ENCODE data around the gene PIR. TPM values are rescaled to one million over a fixed set of nuclear protein-coding genes. Genes with fewer than 3 reads are reported as not detected.

Gene PIR
- total RNA-seq, 2 experiments from 2014 or later: 1.9 to 3.5 TPM

GRCh38 chrX:15366506-15367352, 126.4 kb downstream of the PIR start:
- no peaks in the 10 kb centered on the region for H3K36me3 ChIP-seq (ENCODE audit: insufficient read depth, low read length)
- H3K4me2 ChIP-seq (ENCODE audit: low read length): no peak overlapping the region
- POLR2A ChIA-PET: interaction anchor here (0.6 to 1.3 kb wide), 7 partner anchors 9 to 193 kb away, joined by 3 to 8 read pairs (median 3); no protein-coding TSS in a partner anchor
- H3K4me3 ChIP-seq (ENCODE audit: low read depth, low read length, poor library complexity, severe bottlenecking): no peak overlapping the region
- TF ChIP-seq CTCF (conservative IDR thresholded peaks at IDR 0.05; ENCODE audit: low read length) (no peak), EZH2phosphoT487 (IDR thresholded peaks at IDR 0.05; ENCODE audit: borderline replicate concordance, low read depth, low read length) (no peak)
- no peak overlapping the region for H3K27ac ChIP-seq (ENCODE audit: low read depth, low read length, poor library complexity, severe bottlenecking)
- DNase-seq (ENCODE audit: low spot score): no peak
- intact Hi-C loops (cut with micrococcal nuclease; ENCODE audit: unreplicated experiment): no loop called here
- H4K20me1 ChIP-seq (ENCODE audit: insufficient read depth, low read length): no peaks in the 10 kb centered on the region
- BruUV-seq (replicated peaks): no TSS peak
- no peak overlapping the region for H2AFZ ChIP-seq (ENCODE audit: low read length)
- H3K9me3 ChIP-seq (ENCODE audit: low read length): no peaks in the 10 kb centered on the region
- no peaks in the 10 kb centered on the region for H3K79me2 ChIP-seq (ENCODE audit: insufficient read depth, low read depth, low read length)
- no peaks in the 10 kb centered on the region for H3K4me1 ChIP-seq (ENCODE audit: insufficient read depth, low read length, poor library complexity, severe bottlenecking)
- CTCF ChIA-PET (ENCODE audit: unreplicated experiment): no interaction called here
- no peaks in the 10 kb centered on the region for H3K9me2 ChIP-seq (ENCODE audit: insufficient read depth, low read length)

GRCh38 chrX:15359701-15360100, 133.4 kb downstream of the PIR start:
- Histone ChIP-seq H3K79me2 (ENCODE audit: insufficient read depth, low read depth, low read length) (no peaks in the 10 kb centered on the region), H3K4me2 (ENCODE audit: low read length) (no peak overlapping the region), H3K9me2 (ENCODE audit: insufficient read depth, low read length) (no peaks in the 10 kb centered on the region), H3K36me3 (ENCODE audit: insufficient read depth, low read length) (no peaks in the 10 kb centered on the region), H3K4me3 (ENCODE audit: low read depth, low read length, poor library complexity, severe bottlenecking) (no peak overlapping the region), H4K20me1 (ENCODE audit: insufficient read depth, low read length) (no peaks in the 10 kb centered on the region), H3K9me3 (ENCODE audit: low read length) (no peaks in the 10 kb centered on the region), H3K27ac (ENCODE audit: low read depth, low read length, poor library complexity, severe bottlenecking) (no peak overlapping the region), H3K4me1 (ENCODE audit: insufficient read depth, low read length, poor library complexity, severe bottlenecking) (no peaks in the 10 kb centered on the region), H2AFZ (ENCODE audit: low read length) (no peak overlapping the region)
- no peak for DNase-seq (ENCODE audit: low spot score)
- CTCF ChIA-PET (ENCODE audit: unreplicated experiment): no interaction called here
- POLR2A ChIA-PET: interaction anchor here (1.0 kb wide), 1 partner anchor 100 kb away, joined by 3 read pairs; no protein-coding TSS in a partner anchor
- intact Hi-C loops (cut with micrococcal nuclease; ENCODE audit: unreplicated experiment): loop anchor here (10.0 kb wide), 1 partner anchor 205 kb away; no protein-coding TSS in a partner anchor
- TF ChIP-seq EZH2phosphoT487 (IDR thresholded peaks at IDR 0.05; ENCODE audit: borderline replicate concordance, low read depth, low read length) (no peak), CTCF (conservative IDR thresholded peaks at IDR 0.05; ENCODE audit: low read length) (no peak)
- no TSS peak for BruUV-seq (replicated peaks)

- no peaks in the 10 kb centered on the region for H3K4me1 ChIP-seq (ENCODE audit: insufficient read depth, low read length, poor library complexity, severe bottlenecking)
- H3K9me2 ChIP-seq (ENCODE audit: insufficient read depth, low read length): no peaks in the 10 kb centered on the region
- no peaks in the 10 kb centered on the region for H3K36me3 ChIP-seq (ENCODE audit: insufficient read depth, low read length)
- H3K9me3 ChIP-seq (ENCODE audit: low read length): no peaks in the 10 kb centered on the region
- no peak overlapping the region for H2AFZ ChIP-seq (ENCODE audit: low read length)
- CTCF ChIA-PET (ENCODE audit: unreplicated experiment): interaction anchor here (0.9 kb wide), 1 partner anchor 9 kb away, joined by 3 read pairs; no protein-coding TSS in a partner anchor
- no peaks in the 10 kb centered on the region for H3K79me2 ChIP-seq (ENCODE audit: insufficient read depth, low read depth, low read length)
- H3K4me2 ChIP-seq (ENCODE audit: low read length): no peak overlapping the region
- no TSS peak for BruUV-seq (replicated peaks)
- intact Hi-C loops (cut with micrococcal nuclease; ENCODE audit: unreplicated experiment): loop anchor here (10.0 kb wide), 1 partner anchor 206 kb away; no protein-coding TSS in a partner anchor
- POLR2A ChIA-PET: interaction anchor here (0.5 to 2.0 kb wide), 2 partner anchors 9 to 63 kb away, joined by 3 to 8 read pairs; no protein-coding TSS in a partner anchor
- H4K20me1 ChIP-seq (ENCODE audit: insufficient read depth, low read length): no peaks in the 10 kb centered on the region
- DNase-seq (ENCODE audit: low spot score): no peak
- TF ChIP-seq CTCF (conservative IDR thresholded peaks at IDR 0.05; ENCODE audit: low read length) (no peak), EZH2phosphoT487 (IDR thresholded peaks at IDR 0.05; ENCODE audit: borderline replicate concordance, low read depth, low read length) (no peak)
- no peak overlapping the region for H3K27ac ChIP-seq (ENCODE audit: low read depth, low read length, poor library complexity, severe bottlenecking)
- no peak overlapping the region for H3K4me3 ChIP-seq (ENCODE audit: low read depth, low read length, poor library complexity, severe bottlenecking)
Measured at GRCh38 chrX:15358533-15358932, 134.6 kb downstream of the PIR start.
